Activated T-helper 2 cell treated with anti-CD3 and anti-CD28 coated beads, Interferon-gamma antibody, Interleukin-2, Interleukin-4, amounts not matched to agents 10 μg/mL and 5 μg/mL and 100 μg/mL, durations not matched to agents 14 hours and 24 hours and 36 hours (primary cell): ENCODE results near the gene EXOC2. TPM values are rescaled to one million over a fixed set of nuclear protein-coding genes. Genes with fewer than 3 reads are reported as not detected.
A peak's percentile ranks its signal among the peaks of the same experiment; 100 is the strongest.
"Not testable (repeated sequence)": the region's sequence is repeated elsewhere in the genome, so short reads cannot be mapped to it uniquely, and the experiment has no call there.

ENCODE experiments used
- DNase-seq: peaks from one replicate; pipeline ENCODE4 v3.0.0; 2021; ENCODE audit warnings: low spot score
- H3K27ac Mint-ChIP-seq: one replicate; pipeline ENCODE4 v1.8.0; 2021; ENCODE audit warnings: mixed read lengths
- H3K27me3 Mint-ChIP-seq: one replicate; pipeline ENCODE4 v1.8.0; 2021; ENCODE audit warnings: low read depth, mixed read lengths
- H3K36me3 Mint-ChIP-seq: one replicate; pipeline ENCODE4 v1.8.0; 2021; ENCODE audit warnings: low read depth, mixed read lengths
- H3K4me1 Mint-ChIP-seq: one replicate; pipeline ENCODE4 v1.8.0; 2021; ENCODE audit warnings: low read depth, mixed read lengths
- H3K4me3 Mint-ChIP-seq: one replicate; pipeline ENCODE4 v1.8.0; 2021; ENCODE audit warnings: low read depth, mild to moderate bottlenecking, moderate library complexity, mixed read lengths
- H3K9me3 Mint-ChIP-seq: one replicate; pipeline ENCODE4 v1.8.0; 2021; ENCODE audit warnings: mixed read lengths
- intact Hi-C: fragments of 100-400 bp; cut with micrococcal nuclease; formaldehyde crosslinking; loops from one replicate; pipeline ENCODE4 v1.15.1; 2023
- total RNA-seq: library from RNA; stranded (reverse); gene quantifications from 2 replicates; pipeline ENCODE4 v1.2.3, GENCODE V29; 2022

Gene EXOC2
- total RNA-seq, 1 donor from 2014 or later: 53.9 TPM

DNA sequence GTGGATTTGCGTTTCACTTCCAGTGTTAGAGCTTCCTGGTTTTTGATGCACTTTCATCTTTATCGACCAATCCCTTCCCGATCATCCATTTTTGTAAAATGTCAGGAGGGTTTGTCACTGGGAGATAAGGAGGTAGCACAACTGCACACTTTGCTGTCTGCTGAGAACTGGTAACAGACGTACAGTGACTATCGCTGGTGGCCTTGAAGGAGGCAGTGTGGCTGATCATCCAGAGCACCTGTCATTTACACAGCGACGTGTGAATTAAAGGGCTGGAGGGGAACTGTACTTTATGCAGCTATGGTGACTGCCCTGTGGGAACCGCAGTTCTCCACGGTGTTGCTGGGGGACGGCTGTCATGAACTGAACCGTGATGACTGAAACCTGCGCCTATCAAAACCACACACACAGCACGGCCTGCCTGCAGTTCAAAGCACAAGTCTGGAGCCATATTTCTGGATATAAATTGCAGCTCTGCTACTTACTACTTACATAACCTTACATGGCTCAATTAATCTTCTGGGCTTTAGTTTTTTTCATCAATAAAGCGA lies 86.0 kb downstream of the EXOC2 start:
- Mint-ChIP-seq H3K4me1 (peaks cover 9% of the 10 kb centered on the region), H3K9me3 (peaks cover 4% of the 10 kb centered on the region), H3K27ac (no peak overlapping the region), H3K4me3 (no peak overlapping the region), H3K36me3 (peaks cover 35% of the 10 kb centered on the region), H3K27me3 (no peaks in the 10 kb centered on the region)
- intact Hi-C loops: no loop called here
- DNase-seq: no peak

DNA sequence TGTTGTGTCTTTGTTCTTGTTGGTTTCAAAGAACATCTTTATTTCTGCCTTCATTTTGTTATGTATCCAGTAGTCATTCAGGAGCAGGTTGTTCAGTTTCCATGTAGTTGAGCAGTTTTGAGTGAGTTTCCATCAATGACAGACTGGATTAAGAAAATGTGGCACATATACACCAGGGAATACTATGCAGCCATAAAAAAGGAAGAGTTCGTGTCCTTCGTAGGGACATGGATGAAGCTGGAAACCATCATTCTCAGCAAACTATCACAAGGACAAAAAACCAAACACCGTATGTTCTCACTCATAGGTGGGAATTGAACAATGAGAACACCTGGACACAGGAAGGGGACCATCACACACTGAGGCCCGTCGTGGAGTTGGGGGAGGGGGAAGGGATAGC lies 87.0 kb downstream of the EXOC2 start:
- H3K27me3 Mint-ChIP-seq, H3K27ac Mint-ChIP-seq, DNase-seq, H3K4me3 Mint-ChIP-seq, H3K4me1 Mint-ChIP-seq, H3K9me3 Mint-ChIP-seq, intact Hi-C loops: not testable (repeated sequence)
- H3K36me3 Mint-ChIP-seq: peaks cover 35% of the 10 kb centered on the region

DNA sequence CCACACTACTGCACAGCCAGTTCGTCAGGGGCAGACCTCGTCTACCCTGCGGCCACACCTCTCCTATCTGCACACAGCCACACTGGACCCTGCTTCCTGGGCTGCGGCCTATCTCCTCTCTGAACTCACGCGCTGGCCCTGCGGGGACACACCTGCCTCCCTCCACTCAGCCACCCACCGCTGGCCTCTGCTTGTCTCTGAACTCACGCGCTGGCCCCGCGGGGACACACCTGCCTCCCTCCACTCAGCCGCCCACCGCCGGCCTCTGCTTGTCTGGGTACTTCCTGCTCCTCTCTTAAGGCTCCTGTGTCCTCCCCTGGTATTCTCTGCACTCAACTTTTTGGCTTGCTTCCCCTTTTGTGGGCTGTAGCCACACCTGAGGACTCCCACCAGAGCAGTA lies 88.4 kb downstream of the EXOC2 start:
- Mint-ChIP-seq H3K27me3 (no peaks in the 10 kb centered on the region), H3K4me3 (no peak overlapping the region), H3K36me3 (peaks cover 33% of the 10 kb centered on the region), H3K27ac (no peak overlapping the region), H3K4me1 (no peaks in the 10 kb centered on the region), H3K9me3 (peaks cover 4% of the 10 kb centered on the region)
- intact Hi-C loops: no loop called here
- no peak for DNase-seq

DNA sequence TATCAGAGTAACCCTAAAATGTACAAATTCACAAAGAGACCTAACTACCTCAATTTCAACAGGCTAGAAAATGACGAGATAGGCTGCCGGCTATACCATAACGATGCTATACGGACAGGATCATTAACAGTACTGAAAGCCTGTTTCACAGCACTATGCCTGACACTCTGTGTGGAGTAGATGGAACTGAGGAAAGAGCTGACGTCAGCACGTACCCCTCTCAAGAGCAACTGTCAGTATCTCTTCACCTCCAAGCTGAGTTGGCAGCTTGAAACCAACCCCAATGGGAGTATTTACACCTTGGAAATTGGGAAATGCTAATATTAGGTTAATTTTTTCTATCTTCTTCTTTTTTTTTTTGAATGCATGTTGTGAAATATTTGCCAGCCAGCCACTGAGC lies 89.7 kb downstream of the EXOC2 start:
- intact Hi-C loops: no loop called here
- H3K4me1 Mint-ChIP-seq: no peaks in the 10 kb centered on the region
- peaks cover 4% of the 10 kb centered on the region for H3K9me3 Mint-ChIP-seq
- H3K27ac Mint-ChIP-seq: no peak overlapping the region
- DNase-seq: no peak
- H3K4me3 Mint-ChIP-seq: no peak overlapping the region
- no peaks in the 10 kb centered on the region for H3K27me3 Mint-ChIP-seq
- peaks cover 30% of the 10 kb centered on the region for H3K36me3 Mint-ChIP-seq

DNA sequence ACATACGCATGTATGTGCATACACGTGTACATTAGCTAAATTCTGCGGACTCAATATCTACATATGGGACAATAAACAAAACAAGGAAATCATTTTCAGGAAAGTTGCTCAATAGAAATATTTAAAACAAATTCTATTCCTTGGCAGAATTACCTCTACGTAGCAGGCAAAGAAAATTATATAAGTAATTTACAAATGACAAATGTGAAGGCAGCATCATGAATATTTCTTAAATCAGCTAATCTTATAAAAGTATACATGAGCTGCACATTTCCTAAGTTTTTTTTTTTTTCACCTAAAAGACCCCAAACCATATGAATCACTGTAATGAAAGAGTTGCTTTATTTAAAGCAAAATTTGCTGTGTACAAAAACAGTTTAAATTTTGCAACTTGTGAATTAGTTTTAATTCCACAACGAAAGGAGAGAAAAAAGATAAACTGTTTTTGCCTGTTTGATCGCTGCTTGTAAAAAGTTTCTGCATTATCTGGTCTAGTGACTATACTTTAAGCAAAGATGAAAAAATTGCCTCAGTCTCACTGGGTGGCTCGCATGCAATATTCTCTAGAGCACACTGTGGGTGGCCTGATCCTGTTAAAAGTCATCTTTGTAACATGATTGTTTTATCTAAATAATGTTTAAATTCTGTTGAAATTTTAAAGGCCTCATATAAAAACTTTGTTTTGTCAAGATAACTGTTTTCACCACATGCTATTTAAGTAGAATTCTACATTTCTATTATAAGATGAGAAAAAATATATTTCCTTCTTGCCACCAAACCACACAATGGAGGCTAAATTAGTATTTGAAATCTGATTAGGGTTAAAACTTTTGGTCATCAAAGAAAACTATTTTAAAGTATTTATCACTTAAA lies 93.1 kb downstream of the EXOC2 start:
- Mint-ChIP-seq H3K27me3 (no peaks in the 10 kb centered on the region), H3K27ac (no peak overlapping the region), H3K4me3 (no peak overlapping the region), H3K9me3 (no peaks in the 10 kb centered on the region), H3K4me1 (peaks cover 2% of the 10 kb centered on the region), H3K36me3 (peaks cover 29% of the 10 kb centered on the region)
- no peak for DNase-seq
- intact Hi-C loops: loop anchor here (10.0 kb wide), 1 partner anchor 305 kb away; no protein-coding TSS in a partner anchor

DNA sequence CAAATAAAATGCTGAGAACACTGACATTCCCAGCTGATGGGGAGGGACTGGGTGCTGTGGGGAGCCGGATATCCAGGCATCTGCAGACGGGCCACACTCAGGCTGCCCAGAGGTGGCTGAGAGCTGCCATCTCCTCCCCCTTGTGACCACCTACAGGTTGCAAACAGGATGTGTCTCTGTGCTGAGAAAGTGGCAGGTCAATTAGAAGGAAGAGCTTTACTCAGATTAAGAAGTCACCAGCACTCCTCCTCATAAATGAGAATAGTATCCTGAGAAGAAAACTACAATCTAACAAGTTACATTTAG lies 99.1 kb downstream of the EXOC2 start:
- no peak for DNase-seq
- Mint-ChIP-seq H3K4me1 (peaks cover 32% of the 10 kb centered on the region), H3K27ac (no peak overlapping the region), H3K9me3 (no peaks in the 10 kb centered on the region), H3K36me3 (peaks cover 59% of the 10 kb centered on the region), H3K4me3 (no peak overlapping the region), H3K27me3 (no peaks in the 10 kb centered on the region)
- intact Hi-C loops: loop anchor here (2.0 to 10.0 kb wide), 5 partner anchors 128 to 803 kb away; no protein-coding TSS in a partner anchor

DNA sequence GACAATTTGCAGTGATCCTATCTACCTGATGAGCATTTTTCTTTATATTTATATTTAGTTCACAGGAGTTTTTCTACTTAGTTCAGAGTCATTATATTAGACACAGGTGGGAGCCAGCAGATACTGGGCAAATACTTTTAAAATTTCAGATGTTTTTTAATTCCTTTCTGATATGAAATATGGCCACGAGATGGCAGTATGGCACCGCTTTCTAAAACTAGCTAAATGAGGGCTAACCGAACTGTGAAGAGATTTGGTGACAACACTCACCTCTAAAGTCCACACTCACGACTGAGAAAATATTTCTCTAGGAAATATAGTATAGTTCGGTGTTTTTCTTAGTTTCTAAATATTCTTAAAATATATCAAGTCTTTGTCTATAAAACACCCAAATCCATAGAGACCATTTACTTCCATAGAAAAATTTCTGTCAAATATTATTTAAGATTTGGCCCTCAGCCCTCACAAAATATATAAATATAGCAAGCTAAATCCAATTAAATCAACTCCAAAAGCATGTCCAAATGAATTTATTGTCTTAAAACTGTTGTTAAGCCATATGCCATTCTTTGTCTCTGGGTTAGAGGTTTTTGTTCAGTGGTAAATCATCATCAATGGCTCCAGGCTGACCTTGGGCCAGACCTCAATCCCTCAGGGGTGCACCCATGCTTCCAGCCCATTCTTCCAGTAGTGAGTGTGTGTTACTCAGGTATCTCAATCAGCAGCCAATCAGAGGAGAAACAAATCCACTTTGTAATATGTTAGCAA lies 99.6 kb downstream of the EXOC2 start:
- Mint-ChIP-seq H3K36me3 (peaks cover 60% of the 10 kb centered on the region), H3K27ac (no peak overlapping the region), H3K4me3 (no peak overlapping the region), H3K9me3 (no peaks in the 10 kb centered on the region), H3K4me1 (peaks cover 32% of the 10 kb centered on the region), H3K27me3 (no peaks in the 10 kb centered on the region)
- DNase-seq: peak; percentile 40
- intact Hi-C loops: loop anchor here (2.0 to 10.0 kb wide), 5 partner anchors 129 to 804 kb away; no protein-coding TSS in a partner anchor

DNA sequence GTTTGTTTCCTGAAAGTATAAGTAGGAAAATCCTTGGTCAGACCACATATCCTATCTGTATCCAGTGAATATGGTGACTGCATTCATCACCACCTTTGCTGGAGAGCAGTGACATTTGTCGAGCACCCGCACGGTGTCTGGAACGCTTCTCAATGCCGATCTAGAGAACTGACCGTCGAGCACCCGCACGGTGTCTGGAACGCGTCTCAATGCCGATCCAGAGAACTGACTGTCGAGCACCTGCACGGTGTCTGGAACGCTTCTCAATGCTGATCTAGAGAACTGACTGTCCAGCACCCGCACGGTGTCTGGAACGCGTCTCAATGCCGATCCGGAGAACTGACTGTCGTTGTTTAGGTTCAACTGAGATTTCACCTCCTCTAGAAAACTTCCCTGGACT lies 103.8 kb downstream of the EXOC2 start:
- Mint-ChIP-seq H3K27me3 (no peaks in the 10 kb centered on the region), H3K9me3 (no peaks in the 10 kb centered on the region), H3K36me3 (peaks cover 47% of the 10 kb centered on the region), H3K27ac (no peak overlapping the region), H3K4me1 (peaks cover 38% of the 10 kb centered on the region), H3K4me3 (no peak overlapping the region)
- intact Hi-C loops: no loop called here
- no peak for DNase-seq

DNA sequence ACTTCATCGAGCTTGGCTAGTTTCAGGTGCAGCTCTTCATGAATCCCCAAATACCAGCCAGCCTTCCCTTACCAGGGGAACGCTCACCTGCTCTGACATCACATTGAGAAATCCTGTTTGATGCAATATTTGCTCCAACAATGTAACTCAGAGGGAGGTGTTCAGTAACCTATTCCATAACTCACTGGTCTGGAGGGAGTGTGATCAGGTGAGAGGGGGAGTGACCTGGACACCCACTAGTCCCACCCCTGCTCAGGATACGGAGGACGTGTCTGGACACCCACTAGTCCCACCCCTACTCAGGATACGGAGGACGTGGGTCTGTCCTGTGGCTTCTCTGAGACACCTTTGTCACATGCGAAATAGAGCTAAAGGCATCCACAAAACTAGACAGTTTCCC lies 106.4 kb downstream of the EXOC2 start:
- Mint-ChIP-seq H3K27ac (no peak overlapping the region), H3K36me3 (peaks cover 38% of the 10 kb centered on the region), H3K27me3 (no peaks in the 10 kb centered on the region), H3K4me3 (no peak overlapping the region), H3K9me3 (no peaks in the 10 kb centered on the region), H3K4me1 (peaks cover 42% of the 10 kb centered on the region)
- DNase-seq: no peak
- intact Hi-C loops: no loop called here

DNA sequence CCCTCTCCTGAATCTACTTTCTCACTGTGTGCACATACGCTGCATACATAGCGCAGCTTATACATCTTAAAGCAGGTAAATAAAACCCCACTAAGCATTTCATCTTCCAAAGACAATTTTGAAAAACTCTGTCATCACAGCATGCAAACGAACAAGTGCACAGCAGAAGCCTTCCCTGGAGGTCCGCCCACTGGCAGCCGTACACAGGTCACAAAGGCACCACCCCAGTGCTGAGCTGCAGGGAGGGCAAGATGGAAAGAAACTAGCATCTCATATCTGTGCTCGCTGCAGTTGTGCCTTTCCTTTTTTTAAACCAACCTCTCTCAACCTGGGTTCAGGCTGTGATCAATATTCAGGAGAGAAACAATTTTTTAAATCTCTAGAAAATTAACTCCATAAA lies 109.3 kb downstream of the EXOC2 start:
- no peak for DNase-seq
- Mint-ChIP-seq H3K27me3 (no peaks in the 10 kb centered on the region), H3K4me1 (peaks cover 33% of the 10 kb centered on the region), H3K27ac (peak overlapping the region; percentile 64), H3K36me3 (peaks cover 15% of the 10 kb centered on the region), H3K9me3 (no peaks in the 10 kb centered on the region), H3K4me3 (peak overlapping the region; percentile 59)
- intact Hi-C loops: no loop called here

DNA sequence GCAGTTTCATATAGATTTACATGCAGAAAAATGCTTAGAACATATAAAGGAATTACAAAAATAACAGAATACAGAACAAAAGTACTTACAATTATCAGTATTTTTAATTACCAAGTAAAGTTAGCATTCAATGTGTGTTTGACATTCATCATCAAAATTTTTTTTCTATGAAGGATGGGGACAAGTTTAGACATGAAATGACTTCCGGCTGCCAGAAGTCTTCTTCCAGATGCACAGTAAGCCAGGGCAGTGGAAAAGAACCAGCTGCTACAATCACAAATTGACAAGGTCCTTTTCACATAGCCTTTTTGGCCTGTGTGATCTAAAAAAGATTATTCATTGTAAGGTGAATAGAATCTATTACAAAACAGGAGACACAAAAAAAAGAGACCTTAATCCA lies 109.8 kb downstream of the EXOC2 start:
- Mint-ChIP-seq H3K36me3 (peaks cover 13% of the 10 kb centered on the region), H3K4me3 (no peak overlapping the region), H3K4me1 (peaks cover 37% of the 10 kb centered on the region), H3K27me3 (no peaks in the 10 kb centered on the region), H3K27ac (no peak overlapping the region), H3K9me3 (no peaks in the 10 kb centered on the region)
- no peak for DNase-seq
- intact Hi-C loops: no loop called here

DNA sequence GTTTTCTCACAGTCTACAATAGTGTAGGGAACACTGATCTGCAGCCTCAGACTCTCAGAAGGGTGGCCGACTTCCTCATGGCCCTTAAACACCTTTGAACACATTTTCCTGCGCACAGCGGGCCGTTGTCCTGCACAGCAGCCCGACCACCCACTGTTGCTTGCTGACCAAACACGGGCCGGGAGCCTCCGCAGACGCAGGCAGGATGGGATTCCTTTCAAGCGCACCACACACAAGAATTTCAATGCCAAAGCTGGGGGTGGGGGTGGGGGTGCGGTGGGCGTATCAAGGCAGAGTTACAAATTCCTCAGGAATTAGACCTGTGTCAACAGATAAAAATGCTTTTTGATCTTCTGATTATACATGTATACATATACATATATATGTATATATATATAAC lies 110.6 kb downstream of the EXOC2 start:
- H3K27ac Mint-ChIP-seq: peak overlapping the region; percentile 42

DNA sequence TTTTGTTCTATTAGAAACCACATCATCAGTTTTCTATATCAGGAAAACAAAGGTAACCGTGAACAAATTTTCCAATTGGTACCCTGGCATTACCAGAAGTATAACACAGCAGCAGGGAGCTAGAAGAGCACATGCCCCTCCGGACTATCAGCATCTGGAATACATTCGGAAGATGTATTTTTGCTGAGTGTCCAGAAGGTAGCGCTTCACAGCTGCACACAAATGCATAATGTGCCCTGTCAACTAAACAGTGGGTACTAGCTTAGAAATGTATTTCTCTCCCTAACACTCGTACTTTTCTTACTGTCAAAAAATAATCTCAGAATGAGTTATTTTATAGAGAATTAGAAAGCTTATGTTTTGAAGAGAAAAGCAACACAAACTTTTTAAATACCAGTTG lies 113.6 kb downstream of the EXOC2 start:
- no peak overlapping the region for H3K4me3 Mint-ChIP-seq
- peaks cover 40% of the 10 kb centered on the region for H3K4me1 Mint-ChIP-seq
- H3K27ac Mint-ChIP-seq: no peak overlapping the region
- intact Hi-C loops: no loop called here
- H3K27me3 Mint-ChIP-seq: no peaks in the 10 kb centered on the region
- H3K9me3 Mint-ChIP-seq: peaks cover 10% of the 10 kb centered on the region
- peaks cover 39% of the 10 kb centered on the region for H3K36me3 Mint-ChIP-seq
- no peak for DNase-seq

More for the DNA sequence above, 110.6 kb downstream of the EXOC2 start:
- no peak for DNase-seq
- Mint-ChIP-seq H3K36me3 (peaks cover 14% of the 10 kb centered on the region), H3K27me3 (no peaks in the 10 kb centered on the region), H3K4me1 (peaks cover 41% of the 10 kb centered on the region), H3K4me3 (peak overlapping the region; percentile 61), H3K9me3 (no peaks in the 10 kb centered on the region)
- intact Hi-C loops: no loop called here
